GM19043 (cell line): ENCODE results near the gene LSM14A.
"Not testable (repeated sequence)": the region's sequence is repeated elsewhere in the genome, so short reads cannot be mapped to it uniquely, and the experiment has no call there.

Experiments
- ATAC-seq: cut with Tn5 transposase; IDR thresholded peaks from one replicate; pipeline ENCODE4 v1.9.1; 2021; ENCODE audit warnings: low read depth; ENCODE audit not compliant: unreplicated experiment

Gene LSM14A

GRCh38 chr19:34226036-34226435, 53.7 kb downstream of the LSM14A start:
- no peak for ATAC-seq

GRCh38 chr19:34228347-34228746, 56.0 kb downstream of the LSM14A start:
- no peak for ATAC-seq

GRCh38 chr19:34228762-34229161, 56.5 kb downstream of the LSM14A start:
- ATAC-seq = no peak

GRCh38 chr19:34229721-34230120, 57.4 kb downstream of the LSM14A start:
- no peak for ATAC-seq

- ATAC-seq = no peak
These were observed 58.5 kb downstream of the LSM14A start for GRCh38 chr19:34230820-34231219.

- ATAC-seq = no peak
These were observed 59.1 kb downstream of the LSM14A start for GRCh38 chr19:34231439-34231838.

- peak; percentile 53 for ATAC-seq
These were observed 60.5 kb downstream of the LSM14A start for GRCh38 chr19:34232566-34233481.

- no peak for ATAC-seq
These were observed 63.2 kb downstream of the LSM14A start for GRCh38 chr19:34235425-34235940.

GRCh38 chr19:34236035-34236987, 64.0 kb downstream of the LSM14A start:
- no peak for ATAC-seq

GRCh38 chr19:34237283-34237682, 65.0 kb downstream of the LSM14A start:
- ATAC-seq = no peak

GRCh38 chr19:34237939-34238338, 65.6 kb downstream of the LSM14A start:
- ATAC-seq = no peak

GRCh38 chr19:34241513-34242337, 69.4 kb downstream of the LSM14A start:
- no peak for ATAC-seq

- ATAC-seq = not testable (repeated sequence)
These were observed 71.0 kb downstream of the LSM14A start for GRCh38 chr19:34243138-34243875.

GRCh38 chr19:34243876-34244578, 71.7 kb downstream of the LSM14A start:
- no peak for ATAC-seq

- no peak for ATAC-seq
These were observed 72.5 kb downstream of the LSM14A start for GRCh38 chr19:34244611-34245299.

GRCh38 chr19:34246340-34246739, 74.0 kb downstream of the LSM14A start:
- no peak for ATAC-seq

- ATAC-seq = no peak
These were observed 76.6 kb downstream of the LSM14A start for GRCh38 chr19:34248941-34249340.

GRCh38 chr19:34253167-34253566, 80.9 kb downstream of the LSM14A start:
- not testable (repeated sequence) for ATAC-seq
